ENCODE results near the gene UROC1.

DNA sequence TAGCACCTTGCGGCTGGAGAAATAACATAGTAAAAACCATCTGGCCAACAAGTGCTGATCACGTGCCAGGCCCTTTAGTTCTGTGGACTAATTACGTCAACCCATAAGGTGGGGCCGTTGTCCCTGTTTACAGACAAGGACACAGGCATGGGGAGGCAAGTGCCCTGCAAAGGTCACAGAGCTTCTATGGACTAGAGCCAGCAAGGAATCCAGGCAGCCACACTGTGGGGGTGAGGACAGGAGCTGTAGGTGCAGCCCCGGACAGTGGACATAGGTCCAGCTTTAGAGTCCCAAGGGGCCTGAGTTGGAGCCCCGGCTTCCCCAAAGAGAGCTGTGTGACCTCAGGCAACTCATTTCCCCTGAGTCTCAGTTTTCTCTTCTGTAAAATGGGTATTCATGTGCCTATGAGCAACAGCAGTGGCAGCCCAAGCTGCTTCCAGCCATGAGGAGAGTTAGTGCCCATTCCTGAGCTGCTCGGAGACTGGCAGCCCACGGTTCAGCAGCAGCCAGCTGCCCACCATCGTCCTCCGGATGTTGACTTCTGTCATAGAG, 20.2 kb upstream of the UROC1 start:
- TF ChIP-seq CTCF (conservative IDR thresholded peaks at IDR 0.05 in 1 of 2, IDR thresholded peaks at IDR 0.05 in 1 of 2; ENCODE audit: extremely low read depth in 1 of 2, insufficient read depth in 1 of 2, low read depth in 1 of 2, low read length in 2 of 2) (no peak), EZH2 (IDR thresholded peaks at IDR 0.05; ENCODE audit: borderline replicate concordance, low read length) (no peak)
